GM10266 (cell line): Measurements from ENCODE around the gene CD320.
"Not testable (repeated sequence)": the region's sequence is repeated elsewhere in the genome, so short reads cannot be mapped to it uniquely, and the experiment has no call there.

Experiments used
- DNase-seq: peaks from one replicate; pipeline ENCODE4 v3.0.0; 2012; ENCODE audit errors: extremely low spot score
- TF ChIP-seq, protein P1 (sequence below): IDR thresholded peaks from 2 replicates; pipeline ENCODE4 v1.5.1; 2012; ENCODE audit warnings: mild to moderate bottlenecking, low read depth; ENCODE audit not compliant: control insufficient read depth, insufficient read depth; ENCODE audit errors: missing control alignments

Gene CD320

DNA sequence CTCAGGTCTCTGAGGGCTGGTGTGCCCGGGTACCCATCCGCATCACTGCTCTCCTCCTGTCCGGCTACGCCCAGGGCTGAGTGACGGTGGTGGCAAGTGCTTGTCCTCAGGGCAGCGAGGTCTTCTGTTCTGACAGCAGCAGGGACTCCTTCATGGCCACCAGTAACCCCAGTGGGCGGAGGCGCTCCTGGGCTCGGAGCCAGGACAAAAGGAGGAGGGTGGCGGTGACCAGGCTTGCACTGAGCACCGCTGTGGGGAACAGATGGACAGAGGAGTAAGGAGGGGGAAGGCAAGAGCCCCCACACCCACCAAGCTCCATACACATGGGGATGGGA, 5.8 kb downstream of the CD320 start:
- no peak for DNase-seq

DNA sequence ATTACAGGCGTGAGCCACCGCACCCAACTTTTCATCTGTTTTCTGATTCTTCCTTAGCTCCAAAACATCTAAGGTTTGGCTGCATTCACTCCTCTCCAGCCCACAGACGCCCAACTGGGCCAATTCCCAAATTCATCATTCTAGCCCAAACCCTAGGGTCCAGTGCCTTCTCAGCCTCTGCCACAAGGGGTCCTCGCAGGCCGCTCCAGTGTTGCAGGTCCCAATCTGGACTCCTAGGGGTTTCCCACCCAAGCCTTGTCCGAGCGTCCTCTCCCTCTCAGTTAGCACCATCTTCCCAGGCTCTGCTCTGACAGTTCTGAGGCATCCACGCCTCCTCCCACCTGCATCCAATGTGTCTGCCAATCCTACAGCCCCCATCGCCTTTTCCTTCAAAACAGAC, 16.8 kb downstream of the CD320 start:
- DNase-seq = not testable (repeated sequence)

More for the DNA sequence above, 5.8 kb downstream of the CD320 start:
- TF ChIP-seq, protein P1, sequence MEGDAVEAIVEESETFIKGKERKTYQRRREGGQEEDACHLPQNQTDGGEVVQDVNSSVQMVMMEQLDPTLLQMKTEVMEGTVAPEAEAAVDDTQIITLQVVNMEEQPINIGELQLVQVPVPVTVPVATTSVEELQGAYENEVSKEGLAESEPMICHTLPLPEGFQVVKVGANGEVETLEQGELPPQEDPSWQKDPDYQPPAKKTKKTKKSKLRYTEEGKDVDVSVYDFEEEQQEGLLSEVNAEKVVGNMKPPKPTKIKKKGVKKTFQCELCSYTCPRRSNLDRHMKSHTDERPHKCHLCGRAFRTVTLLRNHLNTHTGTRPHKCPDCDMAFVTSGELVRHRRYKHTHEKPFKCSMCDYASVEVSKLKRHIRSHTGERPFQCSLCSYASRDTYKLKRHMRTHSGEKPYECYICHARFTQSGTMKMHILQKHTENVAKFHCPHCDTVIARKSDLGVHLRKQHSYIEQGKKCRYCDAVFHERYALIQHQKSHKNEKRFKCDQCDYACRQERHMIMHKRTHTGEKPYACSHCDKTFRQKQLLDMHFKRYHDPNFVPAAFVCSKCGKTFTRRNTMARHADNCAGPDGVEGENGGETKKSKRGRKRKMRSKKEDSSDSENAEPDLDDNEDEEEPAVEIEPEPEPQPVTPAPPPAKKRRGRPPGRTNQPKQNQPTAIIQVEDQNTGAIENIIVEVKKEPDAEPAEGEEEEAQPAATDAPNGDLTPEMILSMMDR = no peak

DNA sequence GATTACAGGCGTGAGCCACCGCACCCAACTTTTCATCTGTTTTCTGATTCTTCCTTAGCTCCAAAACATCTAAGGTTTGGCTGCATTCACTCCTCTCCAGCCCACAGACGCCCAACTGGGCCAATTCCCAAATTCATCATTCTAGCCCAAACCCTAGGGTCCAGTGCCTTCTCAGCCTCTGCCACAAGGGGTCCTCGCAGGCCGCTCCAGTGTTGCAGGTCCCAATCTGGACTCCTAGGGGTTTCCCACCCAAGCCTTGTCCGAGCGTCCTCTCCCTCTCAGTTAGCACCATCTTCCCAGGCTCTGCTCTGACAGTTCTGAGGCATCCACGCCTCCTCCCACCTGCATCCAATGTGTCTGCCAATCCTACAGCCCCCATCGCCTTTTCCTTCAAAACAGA, 31.6 kb downstream of the CD320 start:
- DNase-seq = not testable (repeated sequence)

DNA sequence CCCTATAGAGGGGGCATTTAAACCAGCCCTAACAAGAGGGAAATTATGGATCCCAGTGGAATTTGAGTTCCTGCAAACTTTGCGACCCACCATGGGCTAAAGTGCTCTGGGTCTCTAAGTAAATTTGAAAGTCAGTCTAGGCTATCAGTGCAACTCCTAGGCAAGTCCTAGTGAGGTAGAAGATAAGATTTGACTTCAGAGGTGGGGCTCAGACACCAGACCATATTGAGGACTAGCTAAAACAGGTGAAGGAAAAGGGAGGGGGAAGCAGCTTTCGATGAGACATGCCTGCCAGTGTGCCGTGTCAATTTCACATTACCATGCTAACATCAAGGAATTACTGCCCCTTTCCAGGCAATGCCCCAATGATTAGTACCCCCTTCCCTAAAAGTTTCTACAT, 38.4 kb downstream of the CD320 start:
- TF ChIP-seq, protein P1 = no peak
- DNase-seq = no peak

DNA sequence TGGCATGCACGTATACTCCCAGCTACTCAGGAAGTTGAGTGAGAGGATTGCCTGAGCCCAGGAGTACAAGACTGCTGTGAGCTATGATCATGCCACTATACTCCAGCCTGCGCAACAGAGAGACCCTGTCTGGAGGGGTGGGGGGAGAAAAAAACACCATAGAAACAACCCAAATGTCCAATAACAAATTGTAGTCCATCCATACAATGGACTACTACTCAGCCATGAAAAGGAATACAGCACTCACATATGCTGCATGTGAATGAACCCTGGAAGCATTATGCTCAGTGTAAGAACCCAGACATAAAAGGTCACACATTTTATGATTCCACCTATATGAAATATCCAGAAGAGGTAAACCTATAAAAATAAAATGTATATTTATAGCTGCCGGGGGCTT, 42.3 kb downstream of the CD320 start:
- TF ChIP-seq, protein P1 = no peak
- DNase-seq = no peak

DNA sequence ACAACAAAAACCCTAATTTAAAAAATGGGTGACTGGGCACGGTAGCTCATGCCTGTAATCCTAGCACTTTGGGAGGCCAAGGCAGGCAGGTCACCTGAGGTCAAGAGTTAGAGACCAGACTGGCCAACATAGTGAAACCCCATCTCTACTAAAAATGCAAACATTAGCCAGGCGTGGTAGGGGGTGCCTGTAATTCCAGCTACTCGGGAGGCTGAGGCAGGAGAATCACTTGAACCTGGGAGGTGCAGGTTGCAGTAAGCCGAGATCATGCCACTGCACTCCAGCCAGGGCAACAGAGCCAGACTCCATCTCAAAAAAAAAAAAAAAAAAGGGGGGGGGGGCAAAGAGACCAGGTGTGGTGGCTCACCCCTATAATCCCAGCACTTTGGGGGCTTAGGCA, 43.9 kb downstream of the CD320 start:
- not testable (repeated sequence) for DNase-seq

DNA sequence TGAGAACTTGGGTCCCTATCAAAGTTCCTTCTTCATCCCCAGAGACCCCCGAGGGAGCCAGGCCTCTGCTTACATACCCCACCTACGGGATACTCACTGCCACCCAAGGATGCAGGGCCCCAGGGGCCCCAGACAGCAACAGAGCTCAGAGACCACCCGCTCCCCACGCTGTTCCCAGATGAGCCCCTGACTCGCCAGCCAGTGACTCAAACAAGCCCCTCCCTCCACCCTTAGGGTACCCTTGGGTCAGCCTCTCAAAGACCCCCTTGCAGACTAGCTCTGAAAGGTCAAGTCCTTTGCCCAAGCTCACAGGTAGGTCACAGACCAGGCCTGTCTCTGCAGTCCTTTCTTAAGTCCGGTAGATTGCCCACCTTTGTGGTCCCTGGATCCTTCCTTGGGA, 45.7 kb downstream of the CD320 start:
- DNase-seq = no peak
- TF ChIP-seq, protein P1 = no peak

DNA sequence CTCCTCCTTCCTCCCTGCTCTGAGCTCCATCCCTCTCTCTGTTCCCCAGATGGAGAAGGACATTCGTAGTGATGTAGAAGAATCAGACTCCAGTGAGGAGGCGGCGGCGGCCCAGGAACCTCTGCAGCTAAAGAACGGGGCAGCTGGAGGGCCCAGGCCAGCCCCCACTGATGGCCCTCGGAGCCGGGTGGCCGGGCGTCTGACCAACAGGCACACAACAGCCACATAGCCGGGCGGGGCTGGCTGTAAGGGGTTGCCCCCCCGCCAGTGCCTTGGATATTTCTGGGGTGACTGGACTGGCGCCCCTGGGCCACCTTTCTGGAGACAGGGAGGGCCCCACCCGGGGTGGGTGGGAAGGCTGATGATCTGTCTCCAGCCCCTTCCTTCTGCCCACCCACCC, 46.3 kb downstream of the CD320 start:
- no peak for DNase-seq
- TF ChIP-seq, protein P1 = no peak

DNA sequence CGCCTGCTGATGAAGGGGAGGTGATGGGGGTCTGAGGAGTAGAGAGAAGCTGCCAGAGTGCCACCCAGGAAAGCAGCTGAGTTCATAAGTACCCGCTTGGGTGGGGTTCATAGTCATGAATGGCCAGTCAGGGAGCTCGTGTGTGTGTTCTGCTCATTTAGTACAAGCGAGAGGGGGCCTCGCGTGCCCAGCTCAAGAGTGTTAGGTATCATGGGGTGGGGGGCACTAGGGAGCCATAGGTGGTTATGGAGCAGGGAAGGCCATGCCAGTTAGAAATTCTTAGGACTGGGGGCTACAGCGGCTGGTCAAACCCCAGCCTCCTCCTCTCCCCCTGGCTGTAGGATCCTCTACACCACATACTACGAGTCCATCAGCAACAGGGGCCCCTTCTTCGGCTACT, 46.8 kb downstream of the CD320 start:
- no peak for DNase-seq

More for the DNA sequence above, 46.8 kb downstream of the CD320 start:
- TF ChIP-seq, protein P1 = no peak
